ENCODE data around the gene KIAA1958.

The KIAA1958 gene

DNA sequence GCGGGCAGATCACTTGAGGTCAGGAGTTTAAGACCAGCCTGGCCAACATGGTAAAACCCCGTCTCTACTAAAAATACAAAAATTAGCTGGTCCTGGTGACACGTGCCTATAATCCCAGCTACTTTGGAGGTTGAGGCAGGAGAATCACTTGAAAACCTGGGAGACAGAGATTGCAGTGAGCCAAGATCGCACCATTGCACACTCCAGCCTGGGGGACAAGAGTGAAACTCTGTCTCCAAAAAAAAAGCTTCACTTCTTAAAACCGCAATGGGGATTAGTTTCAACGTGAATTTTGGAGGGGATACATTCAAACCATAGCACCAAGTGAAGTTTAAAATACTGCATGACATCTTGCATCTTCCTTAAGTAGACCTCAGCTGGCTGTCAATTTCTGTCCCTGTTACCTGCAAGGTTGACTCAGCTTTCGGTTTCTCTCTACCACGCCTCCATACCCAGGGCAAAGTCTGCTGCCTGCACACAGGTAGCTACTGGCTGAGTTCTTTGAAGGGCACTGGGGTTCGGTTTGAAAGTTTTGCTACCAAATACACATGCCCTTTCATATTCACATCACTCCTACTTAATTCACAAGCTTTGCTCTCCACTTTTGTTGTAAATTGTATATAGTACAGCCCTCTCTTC is 69.3 kb downstream of the KIAA1958 start:
- Histone ChIP-seq H2AFZ (ENCODE audit: low read length) (no peak overlapping the region), H3K27ac (ENCODE audit: low read depth, low read length, poor library complexity, severe bottlenecking) (no peak overlapping the region), H3K9ac (ENCODE audit: low read length) (no peak overlapping the region), H4K20me1 (ENCODE audit: insufficient read depth, low read length) (no peaks in the 10 kb centered on the region), H3K27me3 (ENCODE audit: insufficient read depth, low read length) (no peaks in the 10 kb centered on the region), H3K79me2 (ENCODE audit: insufficient read depth, low read length) (peaks cover 24% of the 10 kb centered on the region; the same call in 1 of the 2 replicates), H3F3A (ENCODE audit: insufficient read depth, low read length) (no peaks in the 10 kb centered on the region), H3K9me3 (ENCODE audit: low read length) (no peaks in the 10 kb centered on the region), H3K9me2 (ENCODE audit: low read depth, low read length) (no peaks in the 10 kb centered on the region), H3K4me2 (ENCODE audit: low read length) (no peak overlapping the region), H3K4me1 (ENCODE audit: insufficient read depth, low read length, severe bottlenecking) (peaks cover 8% of the 10 kb centered on the region), H3K36me3 (ENCODE audit: insufficient read depth, low read length) (no peaks in the 10 kb centered on the region), H3K4me3 (ENCODE audit: low read depth, low read length, poor library complexity, severe bottlenecking) (no peak overlapping the region)
- no peak for TF ChIP-seq EZH2 (IDR thresholded peaks at IDR 0.05; ENCODE audit: borderline replicate concordance, low read length)
- TF ChIP-seq, protein P1, sequence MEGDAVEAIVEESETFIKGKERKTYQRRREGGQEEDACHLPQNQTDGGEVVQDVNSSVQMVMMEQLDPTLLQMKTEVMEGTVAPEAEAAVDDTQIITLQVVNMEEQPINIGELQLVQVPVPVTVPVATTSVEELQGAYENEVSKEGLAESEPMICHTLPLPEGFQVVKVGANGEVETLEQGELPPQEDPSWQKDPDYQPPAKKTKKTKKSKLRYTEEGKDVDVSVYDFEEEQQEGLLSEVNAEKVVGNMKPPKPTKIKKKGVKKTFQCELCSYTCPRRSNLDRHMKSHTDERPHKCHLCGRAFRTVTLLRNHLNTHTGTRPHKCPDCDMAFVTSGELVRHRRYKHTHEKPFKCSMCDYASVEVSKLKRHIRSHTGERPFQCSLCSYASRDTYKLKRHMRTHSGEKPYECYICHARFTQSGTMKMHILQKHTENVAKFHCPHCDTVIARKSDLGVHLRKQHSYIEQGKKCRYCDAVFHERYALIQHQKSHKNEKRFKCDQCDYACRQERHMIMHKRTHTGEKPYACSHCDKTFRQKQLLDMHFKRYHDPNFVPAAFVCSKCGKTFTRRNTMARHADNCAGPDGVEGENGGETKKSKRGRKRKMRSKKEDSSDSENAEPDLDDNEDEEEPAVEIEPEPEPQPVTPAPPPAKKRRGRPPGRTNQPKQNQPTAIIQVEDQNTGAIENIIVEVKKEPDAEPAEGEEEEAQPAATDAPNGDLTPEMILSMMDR (IDR thresholded peaks at IDR 0.05; ENCODE audit: low read length): no peak

DNA sequence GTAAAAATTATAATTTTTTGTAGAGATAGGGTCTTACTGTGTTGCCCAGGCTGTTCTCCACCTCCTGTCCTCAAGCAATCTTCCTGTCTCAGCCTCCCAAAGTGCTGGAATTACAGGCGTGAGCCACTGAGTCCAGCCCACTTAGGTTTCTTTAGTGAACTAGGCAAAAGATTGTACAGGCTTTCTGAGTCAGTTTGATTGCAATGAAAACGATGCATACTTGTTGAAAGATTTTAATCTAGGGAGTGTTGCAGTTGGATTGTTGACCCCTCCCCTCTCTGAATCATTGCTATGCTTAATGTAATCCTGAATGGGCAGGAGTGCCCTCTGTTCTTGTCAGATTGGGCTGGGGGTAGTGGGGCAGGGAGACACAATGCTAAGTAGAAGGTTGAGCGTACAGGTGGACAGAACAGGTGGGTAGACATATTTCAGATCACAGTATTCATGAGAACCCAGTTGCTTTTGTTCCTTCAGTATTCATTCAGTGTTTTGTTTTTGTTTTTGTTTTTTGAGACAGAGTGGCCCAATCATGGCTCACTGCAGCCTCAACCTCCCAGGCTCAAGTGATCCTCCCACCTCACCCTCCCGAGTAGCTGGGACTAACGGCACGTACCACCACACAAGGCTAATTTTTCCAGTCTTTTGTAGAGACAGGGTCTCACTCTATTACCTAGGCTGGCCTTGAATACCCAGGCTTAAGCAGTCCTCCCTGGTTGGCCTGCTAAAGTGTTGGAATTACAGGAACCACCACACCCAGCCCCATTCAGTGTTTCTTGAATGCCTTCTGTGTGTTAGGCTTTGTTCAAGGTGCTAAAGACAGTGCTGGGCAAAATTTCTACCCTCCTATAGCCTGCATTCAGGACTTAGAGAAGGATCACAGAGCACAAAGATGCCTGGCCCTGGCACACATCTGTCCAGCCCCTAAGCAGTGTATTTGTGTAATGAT is 70.1 kb downstream of the KIAA1958 start:
- H3K4me2 ChIP-seq (ENCODE audit: low read length): no peak overlapping the region
- H3F3A ChIP-seq (ENCODE audit: insufficient read depth, low read length): no peaks in the 10 kb centered on the region
- TF ChIP-seq EZH2 (IDR thresholded peaks at IDR 0.05; ENCODE audit: borderline replicate concordance, low read length): no peak
- TF ChIP-seq, protein P1 (IDR thresholded peaks at IDR 0.05; ENCODE audit: low read length): no peak
- H2AFZ ChIP-seq (ENCODE audit: low read length): no peak overlapping the region
- H3K9me2 ChIP-seq (ENCODE audit: low read depth, low read length): no peaks in the 10 kb centered on the region
- no peaks in the 10 kb centered on the region for H3K9me3 ChIP-seq (ENCODE audit: low read length)
- peaks cover 19% of the 10 kb centered on the region; the same call in 1 of the 2 replicates for H3K79me2 ChIP-seq (ENCODE audit: insufficient read depth, low read length)
- H3K4me1 ChIP-seq (ENCODE audit: insufficient read depth, low read length, severe bottlenecking): peaks cover 8% of the 10 kb centered on the region
- H4K20me1 ChIP-seq (ENCODE audit: insufficient read depth, low read length): no peaks in the 10 kb centered on the region
- H3K4me3 ChIP-seq (ENCODE audit: low read depth, low read length, poor library complexity, severe bottlenecking): no peak overlapping the region
- no peaks in the 10 kb centered on the region for H3K27me3 ChIP-seq (ENCODE audit: insufficient read depth, low read length)
- no peaks in the 10 kb centered on the region for H3K36me3 ChIP-seq (ENCODE audit: insufficient read depth, low read length)
- no peak overlapping the region for H3K27ac ChIP-seq (ENCODE audit: low read depth, low read length, poor library complexity, severe bottlenecking)
- no peak overlapping the region for H3K9ac ChIP-seq (ENCODE audit: low read length)

DNA sequence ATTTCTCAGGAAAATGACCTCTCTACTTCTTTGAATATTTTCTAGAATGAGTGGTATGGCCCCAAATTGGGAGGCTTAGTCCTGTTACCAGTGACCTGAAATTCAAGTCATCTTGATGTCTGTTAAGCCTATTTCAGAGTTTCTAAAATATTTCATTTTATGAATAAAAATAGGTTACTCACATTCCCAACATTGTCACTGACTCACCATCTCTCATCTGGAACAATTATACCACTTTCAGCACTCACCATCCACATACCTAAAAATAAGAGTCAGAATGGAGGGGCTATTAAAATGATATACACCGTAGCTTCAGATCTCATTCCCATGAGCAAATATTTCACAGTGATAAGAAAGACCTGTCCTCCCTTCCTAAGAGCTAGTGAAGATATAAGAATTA is 71.8 kb downstream of the KIAA1958 start:
- H2AFZ ChIP-seq (ENCODE audit: low read length): no peak overlapping the region
- H3K79me2 ChIP-seq (ENCODE audit: insufficient read depth, low read length): peaks cover 25% of the 10 kb centered on the region
- H3K4me1 ChIP-seq (ENCODE audit: insufficient read depth, low read length, severe bottlenecking): peaks cover 8% of the 10 kb centered on the region
- no peaks in the 10 kb centered on the region for H3K9me2 ChIP-seq (ENCODE audit: low read depth, low read length)
- H4K20me1 ChIP-seq (ENCODE audit: insufficient read depth, low read length): no peaks in the 10 kb centered on the region
- no peak overlapping the region for H3K27ac ChIP-seq (ENCODE audit: low read depth, low read length, poor library complexity, severe bottlenecking)
- H3K36me3 ChIP-seq (ENCODE audit: insufficient read depth, low read length): no peaks in the 10 kb centered on the region
- H3F3A ChIP-seq (ENCODE audit: insufficient read depth, low read length): no peaks in the 10 kb centered on the region
- H3K4me2 ChIP-seq (ENCODE audit: low read length): no peak overlapping the region
- no peak overlapping the region for H3K4me3 ChIP-seq (ENCODE audit: low read depth, low read length, poor library complexity, severe bottlenecking)
- no peaks in the 10 kb centered on the region for H3K27me3 ChIP-seq (ENCODE audit: insufficient read depth, low read length)
- no peaks in the 10 kb centered on the region for H3K9me3 ChIP-seq (ENCODE audit: low read length)
- TF ChIP-seq EZH2 (IDR thresholded peaks at IDR 0.05; ENCODE audit: borderline replicate concordance, low read length): no peak
- TF ChIP-seq, protein P1 (IDR thresholded peaks at IDR 0.05; ENCODE audit: low read length): no peak
- H3K9ac ChIP-seq (ENCODE audit: low read length): no peak overlapping the region
